ENCODE data around the gene FBN3.

The FBN3 gene

GRCh38 chr19:8085598-8086408 lies 63.6 kb downstream of the FBN3 start:
- H2AFZ ChIP-seq (ENCODE audit: low read length) = no peak overlapping the region
- H3K4me1 ChIP-seq (ENCODE audit: insufficient read depth, low read length, poor library complexity, severe bottlenecking) = no peaks in the 10 kb centered on the region
- no peaks in the 10 kb centered on the region for H3K27me3 ChIP-seq (ENCODE audit: insufficient read depth, low read length, poor library complexity, severe bottlenecking)
- H3F3A ChIP-seq (ENCODE audit: low read depth) = no peaks in the 10 kb centered on the region
- no peaks in the 10 kb centered on the region for H3K9me2 ChIP-seq (replicated peaks; ENCODE audit: low read depth, low read length)
- TF ChIP-seq EZH2phosphoT487 (IDR thresholded peaks at IDR 0.05; ENCODE audit: borderline replicate concordance) (no peak), CTCF (conservative IDR thresholded peaks at IDR 0.05; ENCODE audit: low read length) (no peak)
- H3K4me2 ChIP-seq (ENCODE audit: low read depth, low read length, poor library complexity, severe bottlenecking) = no peak overlapping the region
- H4K20me1 ChIP-seq (ENCODE audit: insufficient read depth, low read length, poor library complexity, severe bottlenecking) = no peaks in the 10 kb centered on the region
- no peaks in the 10 kb centered on the region for H3K9me3 ChIP-seq (ENCODE audit: insufficient read depth, low read depth, low read length)
- H3K79me2 ChIP-seq (ENCODE audit: insufficient read depth, low read length) = no peaks in the 10 kb centered on the region
- H3K9ac ChIP-seq (ENCODE audit: low read depth, low read length, poor library complexity, severe bottlenecking) = no peak overlapping the region
- no peak overlapping the region for H3K4me3 ChIP-seq (ENCODE audit: low read length, poor library complexity, severe bottlenecking)
- H3K36me3 ChIP-seq (ENCODE audit: insufficient read depth, low read length) = no peaks in the 10 kb centered on the region

- TF ChIP-seq EZH2phosphoT487 (IDR thresholded peaks at IDR 0.05; ENCODE audit: borderline replicate concordance) (no peak), CTCF (conservative IDR thresholded peaks at IDR 0.05; ENCODE audit: low read length) (no peak)
- Histone ChIP-seq H3K27me3 (ENCODE audit: insufficient read depth, low read length, poor library complexity, severe bottlenecking) (no peaks in the 10 kb centered on the region), H3K36me3 (ENCODE audit: insufficient read depth, low read length) (no peaks in the 10 kb centered on the region), H4K20me1 (ENCODE audit: insufficient read depth, low read length, poor library complexity, severe bottlenecking) (no peaks in the 10 kb centered on the region), H3K4me1 (ENCODE audit: insufficient read depth, low read length, poor library complexity, severe bottlenecking) (no peaks in the 10 kb centered on the region), H3F3A (ENCODE audit: low read depth) (no peaks in the 10 kb centered on the region), H2AFZ (ENCODE audit: low read length) (no peak overlapping the region), H3K9me2 (replicated peaks; ENCODE audit: low read depth, low read length) (no peaks in the 10 kb centered on the region), H3K4me3 (ENCODE audit: low read length, poor library complexity, severe bottlenecking) (no peak overlapping the region), H3K9me3 (ENCODE audit: insufficient read depth, low read depth, low read length) (no peaks in the 10 kb centered on the region), H3K9ac (ENCODE audit: low read depth, low read length, poor library complexity, severe bottlenecking) (no peak overlapping the region), H3K4me2 (ENCODE audit: low read depth, low read length, poor library complexity, severe bottlenecking) (no peak overlapping the region), H3K79me2 (ENCODE audit: insufficient read depth, low read length) (no peaks in the 10 kb centered on the region)
These were observed 65.2 kb downstream of the FBN3 start for GRCh38 chr19:8084152-8084551.

GRCh38 chr19:8083141-8083540 lies 66.3 kb downstream of the FBN3 start:
- H3K36me3 ChIP-seq (ENCODE audit: insufficient read depth, low read length) = no peaks in the 10 kb centered on the region
- no peak overlapping the region for H3K9ac ChIP-seq (ENCODE audit: low read depth, low read length, poor library complexity, severe bottlenecking)
- no peaks in the 10 kb centered on the region for H3F3A ChIP-seq (ENCODE audit: low read depth)

More at GRCh38 chr19:8083141-8083540, 66.3 kb downstream of the FBN3 start:
- no peaks in the 10 kb centered on the region for H3K79me2 ChIP-seq (ENCODE audit: insufficient read depth, low read length)
- TF ChIP-seq CTCF (conservative IDR thresholded peaks at IDR 0.05; ENCODE audit: low read length) = no peak
- no peak for TF ChIP-seq EZH2phosphoT487 (IDR thresholded peaks at IDR 0.05; ENCODE audit: borderline replicate concordance)
- H4K20me1 ChIP-seq (ENCODE audit: insufficient read depth, low read length, poor library complexity, severe bottlenecking) = no peaks in the 10 kb centered on the region
- no peaks in the 10 kb centered on the region for H3K27me3 ChIP-seq (ENCODE audit: insufficient read depth, low read length, poor library complexity, severe bottlenecking)
- no peaks in the 10 kb centered on the region for H3K4me1 ChIP-seq (ENCODE audit: insufficient read depth, low read length, poor library complexity, severe bottlenecking)
- no peaks in the 10 kb centered on the region for H3K9me3 ChIP-seq (ENCODE audit: insufficient read depth, low read depth, low read length)
- no peaks in the 10 kb centered on the region for H3K9me2 ChIP-seq (replicated peaks; ENCODE audit: low read depth, low read length)
- H3K4me2 ChIP-seq (ENCODE audit: low read depth, low read length, poor library complexity, severe bottlenecking) = no peak overlapping the region
- H3K4me3 ChIP-seq (ENCODE audit: low read length, poor library complexity, severe bottlenecking) = no peak overlapping the region
- no peak overlapping the region for H2AFZ ChIP-seq (ENCODE audit: low read length)

All from Loucy (cell line).